ENCODE results near the gene C12orf57.

- TF ChIP-seq, protein P1, sequence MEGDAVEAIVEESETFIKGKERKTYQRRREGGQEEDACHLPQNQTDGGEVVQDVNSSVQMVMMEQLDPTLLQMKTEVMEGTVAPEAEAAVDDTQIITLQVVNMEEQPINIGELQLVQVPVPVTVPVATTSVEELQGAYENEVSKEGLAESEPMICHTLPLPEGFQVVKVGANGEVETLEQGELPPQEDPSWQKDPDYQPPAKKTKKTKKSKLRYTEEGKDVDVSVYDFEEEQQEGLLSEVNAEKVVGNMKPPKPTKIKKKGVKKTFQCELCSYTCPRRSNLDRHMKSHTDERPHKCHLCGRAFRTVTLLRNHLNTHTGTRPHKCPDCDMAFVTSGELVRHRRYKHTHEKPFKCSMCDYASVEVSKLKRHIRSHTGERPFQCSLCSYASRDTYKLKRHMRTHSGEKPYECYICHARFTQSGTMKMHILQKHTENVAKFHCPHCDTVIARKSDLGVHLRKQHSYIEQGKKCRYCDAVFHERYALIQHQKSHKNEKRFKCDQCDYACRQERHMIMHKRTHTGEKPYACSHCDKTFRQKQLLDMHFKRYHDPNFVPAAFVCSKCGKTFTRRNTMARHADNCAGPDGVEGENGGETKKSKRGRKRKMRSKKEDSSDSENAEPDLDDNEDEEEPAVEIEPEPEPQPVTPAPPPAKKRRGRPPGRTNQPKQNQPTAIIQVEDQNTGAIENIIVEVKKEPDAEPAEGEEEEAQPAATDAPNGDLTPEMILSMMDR (IDR thresholded peaks at IDR 0.05): no peak
- no peak for TF ChIP-seq ZFX (IDR thresholded peaks at IDR 0.05; ENCODE audit: borderline replicate concordance)
Observed at GRCh38 chr12:6928022-6928702, 15.7 kb upstream of the C12orf57 start.
